GM21390 (cell line): ENCODE data around the gene MYH9.

ENCODE experiments used
- ATAC-seq: cut with Tn5 transposase; IDR thresholded peaks from one replicate; pipeline ENCODE4 v1.9.1; 2021; ENCODE audit not compliant: unreplicated experiment

The MYH9 gene

DNA sequence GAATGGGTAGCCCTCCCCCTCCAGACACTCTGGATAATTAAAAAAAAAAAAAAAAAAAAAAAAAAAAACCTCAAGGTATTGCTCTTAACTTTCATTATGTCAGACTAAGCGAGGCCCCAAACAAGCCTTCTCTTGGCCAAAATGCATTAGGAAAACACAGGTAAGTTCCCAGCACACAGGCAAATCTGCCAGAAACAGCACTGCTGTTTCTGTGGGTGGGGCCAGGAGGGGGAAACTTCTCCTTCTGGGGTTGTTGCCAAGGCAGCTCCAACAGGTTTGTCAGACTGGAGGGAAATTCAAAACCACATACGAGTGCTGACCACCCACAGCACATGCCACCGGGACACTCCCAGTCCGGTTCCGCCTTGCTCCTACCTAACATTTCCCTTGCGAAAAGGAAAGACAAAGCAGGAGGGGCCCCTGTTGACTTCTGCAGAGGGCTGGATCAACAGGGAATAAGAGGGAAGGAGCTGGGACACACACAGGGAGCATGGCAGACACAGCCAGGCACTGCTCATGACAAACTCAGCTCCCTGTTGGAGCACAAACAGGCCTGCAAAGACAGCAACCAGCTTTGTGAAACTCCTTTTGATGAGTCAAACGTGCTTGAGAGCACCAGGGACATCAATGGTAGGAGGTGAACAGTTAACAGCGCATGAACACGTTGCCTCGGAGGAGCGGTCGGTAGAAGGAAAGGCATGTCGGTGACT is 55.0 kb downstream of the MYH9 start:
- no peak for ATAC-seq

- no peak for ATAC-seq
These were observed 55.7 kb downstream of the MYH9 start for GRCh38 chr22:36331912-36332622.

- ATAC-seq = peak; percentile 52
These were observed 56.4 kb downstream of the MYH9 start for GRCh38 chr22:36331306-36331911.

DNA sequence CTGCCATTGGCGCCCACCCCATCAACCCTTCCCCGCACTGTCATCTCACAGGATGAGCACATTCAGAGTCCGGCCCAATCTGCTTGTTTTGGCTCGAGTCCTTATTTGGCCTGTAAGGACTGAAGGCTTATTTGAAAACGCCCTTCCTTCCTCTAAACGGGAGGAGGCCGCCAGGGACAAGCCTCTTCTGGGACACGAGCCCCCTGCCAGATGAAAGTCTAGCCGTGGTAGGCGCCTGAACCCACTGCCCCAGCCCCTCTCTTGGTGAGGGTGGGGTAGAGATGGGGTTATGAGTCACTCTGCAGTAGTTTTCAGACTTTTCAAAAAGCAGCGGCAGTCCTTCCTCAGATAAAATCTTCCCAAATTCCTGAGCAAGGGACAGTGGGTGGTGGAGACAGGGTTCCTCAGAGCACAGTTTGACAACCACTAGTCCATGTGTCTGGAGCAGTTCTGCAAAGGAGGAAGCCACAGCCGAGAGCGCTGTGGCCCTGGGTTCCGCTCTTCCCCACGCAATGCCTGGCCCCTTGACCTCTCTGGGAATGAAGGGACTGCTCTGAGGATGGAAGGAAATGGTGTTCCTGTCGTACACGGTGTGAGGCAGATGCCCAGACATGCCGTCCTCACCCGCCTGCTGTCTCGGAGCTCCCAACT is 57.0 kb downstream of the MYH9 start:
- no peak for ATAC-seq

DNA sequence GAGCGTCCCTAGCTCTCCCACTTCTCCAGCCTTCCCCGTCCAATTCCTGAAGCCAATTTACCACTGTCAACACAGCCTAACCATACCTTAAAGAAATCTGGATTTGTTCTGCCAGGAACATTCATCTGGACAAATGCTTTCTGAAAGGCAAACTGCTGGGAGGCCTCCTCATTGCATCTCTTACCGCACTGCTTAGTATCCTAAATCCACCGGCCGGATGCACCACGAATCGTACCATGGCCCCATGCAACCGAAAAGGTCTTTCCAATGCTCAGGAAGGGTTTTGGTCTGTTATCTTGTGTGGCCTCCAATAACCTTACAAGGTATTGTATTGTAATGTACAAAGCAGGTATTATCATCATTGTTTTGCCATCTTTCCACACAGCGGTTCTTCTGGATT is 57.6 kb downstream of the MYH9 start:
- no peak for ATAC-seq

GRCh38 chr22:36329254-36330078 is 58.3 kb downstream of the MYH9 start:
- ATAC-seq = no peak

DNA sequence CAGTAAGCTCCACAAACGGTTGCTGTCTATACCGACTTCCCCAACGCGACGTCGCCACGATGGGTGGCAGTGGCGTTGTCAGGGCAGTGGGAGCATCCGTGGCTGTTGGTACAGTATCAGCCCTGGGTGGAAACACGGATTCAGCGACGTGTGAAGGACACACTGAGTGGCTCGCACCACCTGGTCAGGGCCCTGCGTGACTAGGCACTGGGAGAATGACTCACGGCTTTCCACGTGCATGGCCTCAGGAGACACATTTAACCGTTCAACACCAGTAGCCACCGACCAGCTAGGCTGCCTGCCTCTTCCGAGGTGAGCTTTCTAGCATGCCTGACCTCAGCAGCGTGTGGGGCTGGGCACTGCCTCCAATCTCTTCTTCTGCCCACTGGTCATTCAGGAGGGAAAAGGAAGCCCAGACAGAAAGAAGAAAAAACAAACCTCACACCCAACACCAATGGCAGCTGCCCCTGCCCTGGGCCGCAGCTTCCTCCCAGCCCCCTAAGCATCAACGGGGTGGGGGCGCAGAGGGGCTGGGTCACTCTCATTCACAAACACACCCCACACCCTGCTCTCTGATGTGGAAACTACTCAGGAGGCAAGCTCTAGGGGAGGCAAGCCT is 59.0 kb downstream of the MYH9 start:
- ATAC-seq = no peak

DNA sequence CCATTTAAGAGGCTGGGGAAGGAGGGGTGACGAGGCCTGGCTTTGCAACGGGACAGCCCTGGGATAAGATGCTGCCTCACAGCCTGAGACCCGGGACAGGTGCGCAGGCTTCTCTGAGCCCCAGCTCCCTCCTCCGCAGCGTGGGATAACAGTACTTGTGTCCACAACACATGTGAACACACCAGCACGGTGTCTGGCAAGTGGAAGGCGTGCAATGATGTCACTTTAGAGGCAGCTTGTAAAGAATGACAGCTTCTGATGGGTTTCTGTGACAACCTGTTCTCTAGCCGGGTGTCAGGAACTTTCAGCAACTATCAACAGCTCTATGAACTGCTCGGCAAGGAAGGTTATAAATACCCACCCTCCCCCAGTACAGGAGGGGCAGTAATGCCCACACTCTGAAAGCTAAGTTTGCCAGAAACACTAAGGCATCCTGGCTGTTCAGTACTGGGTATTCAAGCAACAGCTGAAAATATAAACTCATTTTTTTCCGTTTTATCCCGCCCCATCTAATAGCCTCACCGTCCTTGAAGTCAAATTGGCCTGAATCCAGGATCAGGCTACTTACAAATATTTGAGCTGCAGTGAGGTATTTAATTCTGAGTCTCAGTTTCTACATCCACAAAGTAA is 59.7 kb downstream of the MYH9 start:
- no peak for ATAC-seq

DNA sequence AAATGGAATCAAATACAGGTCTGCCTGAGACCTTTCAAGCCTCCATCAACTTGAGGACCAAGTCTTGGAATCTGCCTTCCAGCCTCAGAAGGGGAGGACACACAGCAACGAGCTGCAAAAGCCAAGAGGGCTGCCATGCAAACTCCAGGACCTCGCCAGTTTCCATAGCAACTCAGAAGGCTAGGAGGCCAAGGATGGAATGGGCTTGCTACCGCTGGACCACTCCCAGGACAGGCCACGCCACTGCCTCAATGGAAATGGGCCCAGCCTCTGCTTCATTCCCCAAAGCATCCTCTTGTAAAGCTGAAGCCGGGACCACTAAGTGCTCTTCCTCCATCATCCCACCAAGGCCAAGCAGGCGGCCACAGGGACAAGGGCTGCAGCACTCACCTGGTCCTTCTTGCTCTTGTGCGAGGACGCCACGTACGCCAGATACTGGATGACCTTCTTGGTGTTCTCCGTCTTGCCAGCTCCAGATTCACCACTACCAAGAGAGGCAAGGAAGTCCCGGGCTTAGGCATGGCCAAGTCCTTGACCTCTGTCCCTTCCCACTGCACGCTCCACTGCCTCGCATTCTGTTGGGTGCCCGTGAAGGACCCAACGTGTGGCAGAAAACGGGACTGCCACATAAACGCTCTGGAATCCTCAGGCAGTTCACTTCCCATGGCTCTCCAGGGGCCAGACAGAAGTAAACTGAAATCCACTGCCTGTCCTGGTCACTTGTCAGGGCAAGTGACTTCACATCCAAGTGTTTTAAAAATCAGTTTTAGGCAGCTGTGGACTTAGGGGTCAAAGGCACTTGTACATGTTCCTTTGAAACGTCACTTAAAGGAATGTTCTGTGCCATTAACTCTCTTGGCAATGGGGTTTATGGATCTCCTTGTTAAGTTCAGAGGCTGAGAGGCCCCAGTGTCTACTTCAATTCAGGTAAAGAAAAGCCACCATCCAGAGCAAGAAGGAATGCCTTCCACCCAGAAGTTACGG is 61.3 kb downstream of the MYH9 start:
- ATAC-seq = no peak

DNA sequence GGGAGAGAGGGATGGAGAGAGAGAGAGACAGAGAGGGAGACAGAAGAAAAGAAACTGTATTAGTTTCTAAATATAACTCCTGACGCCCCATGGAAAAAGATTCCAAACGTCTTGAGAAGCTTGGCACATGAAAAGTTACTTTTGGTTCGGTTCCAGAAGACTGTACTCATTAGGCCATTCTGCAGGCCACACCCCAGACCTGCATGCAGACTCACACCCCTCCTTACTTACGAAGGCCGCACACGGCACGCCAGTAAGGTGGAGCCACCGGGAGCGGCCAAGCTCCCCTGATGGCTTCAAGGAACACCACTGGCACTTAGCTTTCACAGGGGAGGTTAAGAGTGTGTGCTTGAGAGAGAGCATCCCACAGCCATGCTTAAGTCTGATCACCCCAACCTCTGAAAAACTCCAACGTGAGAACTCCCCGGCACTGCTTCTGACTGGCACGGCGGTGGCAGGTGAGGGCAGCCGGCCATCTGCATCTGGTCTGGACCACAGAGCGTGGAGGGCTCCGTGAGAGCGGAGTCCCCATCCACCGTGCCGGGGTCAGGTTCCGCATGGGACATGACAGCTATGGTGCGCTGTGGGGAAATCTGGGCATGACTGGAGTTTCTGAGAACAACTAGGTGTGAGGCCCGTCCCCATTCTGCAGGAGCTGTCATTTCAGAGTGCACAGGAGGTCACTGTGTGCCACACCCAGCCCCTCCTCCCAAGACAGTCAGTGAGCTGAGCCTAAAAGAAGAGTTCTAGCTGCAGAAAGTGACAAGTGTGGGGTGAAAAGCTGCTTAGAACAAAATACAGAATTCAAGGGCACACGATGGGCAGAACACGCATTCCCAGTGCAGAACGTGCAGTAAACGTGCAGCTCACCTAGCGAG is 62.4 kb downstream of the MYH9 start:
- no peak for ATAC-seq

DNA sequence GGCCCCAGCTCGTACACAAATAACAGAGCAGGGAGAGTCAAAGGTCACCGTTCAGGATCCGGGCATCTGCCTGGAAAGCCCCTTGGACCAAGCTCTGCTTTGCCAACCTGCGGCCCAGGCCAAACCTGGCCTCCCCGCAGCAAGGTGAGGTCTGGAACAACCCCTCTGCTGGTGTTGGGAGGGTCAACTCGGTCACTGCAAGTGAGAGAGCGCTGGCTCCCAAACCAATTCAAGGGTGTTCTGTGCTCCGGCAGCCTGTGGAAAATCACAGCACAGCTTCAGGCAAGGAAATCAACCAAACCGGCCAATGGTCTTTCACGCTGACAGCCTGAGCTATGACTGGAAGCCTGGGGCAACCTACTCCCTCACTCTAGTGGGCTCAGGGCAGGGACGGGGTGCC is 63.4 kb downstream of the MYH9 start:
- ATAC-seq = no peak

- ATAC-seq = no peak
These were observed 63.9 kb downstream of the MYH9 start for GRCh38 chr22:36323855-36324331.

DNA sequence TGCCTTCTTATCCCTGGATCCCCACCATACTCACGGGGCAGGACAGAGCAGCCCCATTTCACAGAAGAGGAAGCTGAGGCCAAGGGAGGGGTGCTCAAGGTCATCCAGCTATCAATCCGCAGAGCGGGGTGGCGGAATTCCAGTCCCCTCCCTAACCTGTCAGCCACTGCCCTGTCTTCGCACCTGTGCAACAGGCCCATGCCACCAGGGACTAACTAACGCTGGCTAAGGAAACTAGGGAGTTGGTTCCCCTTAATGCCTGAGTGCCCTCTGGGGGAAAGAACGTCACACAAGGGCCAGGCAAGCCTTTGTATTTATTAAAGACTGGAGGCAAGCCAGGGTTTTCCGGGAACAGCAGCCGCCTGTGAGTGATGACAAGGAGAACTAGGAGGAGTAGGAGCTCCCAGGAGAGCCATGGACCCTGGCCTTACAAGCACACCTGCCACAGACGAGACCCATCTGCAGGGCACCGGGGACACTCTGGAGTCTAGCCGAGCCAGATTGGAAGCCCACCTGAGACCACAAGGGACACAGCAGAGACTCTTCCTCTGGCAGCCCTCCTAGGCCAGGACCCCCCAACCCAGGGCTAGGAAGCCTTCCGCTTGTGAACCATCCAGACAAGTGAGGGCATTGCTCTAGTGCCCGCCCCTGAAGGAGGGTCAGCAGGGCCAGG is 64.4 kb downstream of the MYH9 start:
- no peak for ATAC-seq

- no peak for ATAC-seq
These were observed 65.2 kb downstream of the MYH9 start for GRCh38 chr22:36322602-36322915.

- no peak for ATAC-seq
These were observed 65.8 kb downstream of the MYH9 start for GRCh38 chr22:36321797-36322601.

- no peak for ATAC-seq
These were observed 67.2 kb downstream of the MYH9 start for GRCh38 chr22:36320553-36320952.
